GM12872 (cell line): ENCODE results near the gene GNAT1.

Experiments used
- TF ChIP-seq, protein P1 (sequence below): IDR thresholded peaks from 3 replicates; pipeline ENCODE4 v1.5.1; 2011; ENCODE audit warnings: low read depth, mild to moderate bottlenecking, low read length, moderate library complexity; ENCODE audit not compliant: insufficient read depth

GNAT1 gene

DNA sequence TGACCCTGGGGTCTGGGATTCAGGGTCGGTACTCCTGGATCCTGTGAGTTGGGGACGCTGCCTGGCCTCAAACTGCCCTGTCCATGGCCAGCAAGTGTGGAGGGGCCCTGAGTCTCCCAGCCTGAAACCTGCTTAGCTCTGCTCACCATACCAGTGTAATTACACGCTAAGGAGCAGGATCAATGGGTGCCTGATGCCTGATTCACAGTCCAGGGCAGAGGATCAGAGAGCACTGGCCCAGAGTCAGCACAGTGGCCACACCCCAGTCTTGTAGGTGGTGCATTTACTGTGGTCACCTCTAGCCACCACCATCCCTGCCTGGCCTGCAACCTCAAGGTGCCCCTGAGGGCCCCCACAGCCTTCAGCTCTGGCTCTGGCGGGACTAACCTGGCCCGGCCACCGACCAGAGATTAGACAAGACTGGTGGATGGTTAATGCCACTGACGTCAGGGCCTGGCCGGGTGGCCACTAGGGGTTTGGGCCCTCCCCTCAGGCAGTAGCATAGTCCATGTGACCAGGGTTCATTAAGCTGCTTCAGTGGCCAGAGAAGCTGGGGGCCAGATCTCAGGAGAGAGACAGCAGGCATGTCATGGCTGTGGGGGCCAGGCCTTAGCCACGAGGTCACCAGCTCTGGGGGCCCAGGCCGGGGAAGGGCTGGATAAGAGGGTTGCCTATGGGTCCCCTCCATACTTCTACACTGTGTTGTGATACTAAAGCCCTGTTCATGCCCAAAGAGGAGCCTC is 10.3 kb downstream of the GNAT1 start:
- TF ChIP-seq, protein P1, sequence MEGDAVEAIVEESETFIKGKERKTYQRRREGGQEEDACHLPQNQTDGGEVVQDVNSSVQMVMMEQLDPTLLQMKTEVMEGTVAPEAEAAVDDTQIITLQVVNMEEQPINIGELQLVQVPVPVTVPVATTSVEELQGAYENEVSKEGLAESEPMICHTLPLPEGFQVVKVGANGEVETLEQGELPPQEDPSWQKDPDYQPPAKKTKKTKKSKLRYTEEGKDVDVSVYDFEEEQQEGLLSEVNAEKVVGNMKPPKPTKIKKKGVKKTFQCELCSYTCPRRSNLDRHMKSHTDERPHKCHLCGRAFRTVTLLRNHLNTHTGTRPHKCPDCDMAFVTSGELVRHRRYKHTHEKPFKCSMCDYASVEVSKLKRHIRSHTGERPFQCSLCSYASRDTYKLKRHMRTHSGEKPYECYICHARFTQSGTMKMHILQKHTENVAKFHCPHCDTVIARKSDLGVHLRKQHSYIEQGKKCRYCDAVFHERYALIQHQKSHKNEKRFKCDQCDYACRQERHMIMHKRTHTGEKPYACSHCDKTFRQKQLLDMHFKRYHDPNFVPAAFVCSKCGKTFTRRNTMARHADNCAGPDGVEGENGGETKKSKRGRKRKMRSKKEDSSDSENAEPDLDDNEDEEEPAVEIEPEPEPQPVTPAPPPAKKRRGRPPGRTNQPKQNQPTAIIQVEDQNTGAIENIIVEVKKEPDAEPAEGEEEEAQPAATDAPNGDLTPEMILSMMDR = no peak

DNA sequence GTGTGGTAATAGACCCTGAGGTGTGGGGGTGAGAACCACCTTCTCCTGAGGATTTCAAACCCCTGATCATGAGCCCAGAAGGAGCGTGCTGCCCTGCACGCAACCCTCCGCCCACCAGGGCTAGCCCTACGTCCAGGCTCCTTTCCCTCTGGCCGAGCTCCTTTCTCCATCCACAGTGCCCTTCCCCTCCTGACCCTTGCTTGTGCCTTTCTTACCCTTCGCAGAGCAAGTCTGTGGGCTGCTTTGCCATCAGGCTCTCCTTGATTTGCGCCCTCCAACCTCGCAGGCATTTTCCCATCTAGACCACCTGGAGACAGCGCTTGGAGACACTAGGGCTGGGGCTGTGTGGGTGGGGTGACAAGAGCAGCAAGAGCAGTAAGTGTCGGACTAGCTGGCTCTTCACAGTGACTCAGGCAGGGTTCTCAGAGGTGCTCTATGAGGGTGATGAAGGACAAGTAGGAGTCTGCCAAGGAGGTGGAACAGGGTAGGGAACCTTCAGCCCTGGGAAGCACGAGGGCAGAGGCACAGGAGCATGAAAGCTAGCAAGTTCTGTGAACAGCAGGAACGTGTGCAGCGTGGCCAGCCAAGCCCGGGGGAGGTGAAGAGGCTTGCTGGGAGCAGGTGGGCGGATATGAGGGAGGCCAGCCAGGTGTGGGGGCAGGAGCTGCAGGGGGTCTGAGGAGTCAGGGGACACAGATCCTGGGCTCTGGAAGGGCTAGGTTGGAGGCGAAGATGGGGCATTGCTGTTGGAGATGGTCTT is 11.1 kb downstream of the GNAT1 start:
- TF ChIP-seq, protein P1 = no peak

DNA sequence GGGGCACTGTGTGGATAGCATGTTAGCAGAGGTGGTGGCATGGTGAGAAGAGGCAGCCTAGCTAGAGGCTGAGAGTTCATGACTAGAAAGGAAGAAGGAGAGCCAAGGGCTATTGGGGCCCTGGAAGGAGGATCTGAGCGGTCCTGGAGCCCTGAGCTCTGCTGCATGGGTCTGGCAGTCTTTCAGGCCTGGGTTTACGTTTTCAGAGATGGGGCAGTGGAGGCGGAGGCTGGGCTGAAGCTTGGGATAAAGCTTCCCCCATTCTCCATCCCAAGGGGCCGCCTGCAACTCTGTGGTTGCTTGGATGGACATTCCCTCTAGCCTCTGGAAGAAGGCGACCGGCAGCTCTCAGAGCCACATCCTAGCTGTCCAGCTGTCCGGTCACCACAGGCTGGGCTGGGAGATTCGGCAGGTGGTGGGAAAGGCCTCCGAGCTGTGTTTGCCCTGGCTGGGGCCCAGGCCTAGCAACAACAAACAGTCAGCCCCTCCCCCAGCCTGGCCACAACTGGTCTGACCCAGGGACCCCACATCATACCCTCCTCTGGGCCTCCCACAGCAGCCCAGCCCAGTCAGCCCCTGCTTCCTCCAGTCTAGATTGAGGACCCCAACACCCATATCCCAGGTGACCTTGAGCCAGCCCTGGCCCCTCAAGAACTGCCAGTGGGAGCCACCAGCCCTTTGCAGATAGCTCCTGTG is 11.9 kb downstream of the GNAT1 start:
- TF ChIP-seq, protein P1 = no peak

DNA sequence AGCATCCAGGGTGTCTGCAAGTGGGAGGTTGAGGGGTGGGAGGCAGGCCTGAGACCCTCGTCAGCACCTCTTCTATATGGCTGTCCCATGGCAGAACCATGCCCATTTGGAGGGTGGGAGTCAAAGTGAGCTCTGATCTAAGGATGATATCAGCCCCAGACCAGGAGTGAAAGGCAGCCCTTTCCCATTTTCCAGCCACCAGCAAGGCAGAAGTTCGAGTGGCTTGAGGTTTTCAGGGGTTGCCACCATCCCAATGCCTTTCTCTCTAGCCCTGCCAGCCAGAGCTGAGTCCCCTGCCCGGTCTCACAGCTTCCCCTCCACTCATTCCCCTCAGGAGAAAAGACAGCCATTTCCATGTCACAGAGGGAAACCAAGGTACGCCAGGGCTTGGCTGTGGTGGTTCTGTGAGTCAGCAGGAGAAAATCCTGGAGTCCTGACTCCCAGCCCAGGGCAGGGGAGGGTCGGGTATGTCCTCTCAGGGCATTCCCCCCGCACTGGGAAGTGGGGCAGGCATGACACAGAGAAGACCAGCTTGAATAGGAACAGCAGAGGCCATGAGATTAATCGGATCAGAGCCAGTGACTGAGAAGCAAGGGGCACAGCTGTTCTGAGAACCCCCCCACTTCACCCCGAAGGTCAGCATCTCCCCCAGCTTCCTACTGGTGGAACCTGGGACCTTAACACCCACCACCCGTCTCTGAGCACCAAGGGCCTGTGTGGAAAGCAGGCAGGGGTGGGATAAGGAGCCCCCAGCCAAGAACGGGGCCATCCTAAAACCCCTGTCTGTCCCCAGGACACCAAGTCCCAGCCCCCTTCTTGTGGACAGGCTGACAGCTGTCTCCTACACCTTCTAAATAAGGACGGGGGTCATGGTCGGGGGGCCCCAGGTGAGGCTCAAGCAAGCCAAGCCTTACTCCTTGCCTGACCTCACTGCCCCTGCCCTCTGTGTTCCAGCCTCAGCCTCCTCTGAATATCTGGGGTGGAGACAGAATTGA is 12.7 kb downstream of the GNAT1 start:
- TF ChIP-seq, protein P1 = no peak

DNA sequence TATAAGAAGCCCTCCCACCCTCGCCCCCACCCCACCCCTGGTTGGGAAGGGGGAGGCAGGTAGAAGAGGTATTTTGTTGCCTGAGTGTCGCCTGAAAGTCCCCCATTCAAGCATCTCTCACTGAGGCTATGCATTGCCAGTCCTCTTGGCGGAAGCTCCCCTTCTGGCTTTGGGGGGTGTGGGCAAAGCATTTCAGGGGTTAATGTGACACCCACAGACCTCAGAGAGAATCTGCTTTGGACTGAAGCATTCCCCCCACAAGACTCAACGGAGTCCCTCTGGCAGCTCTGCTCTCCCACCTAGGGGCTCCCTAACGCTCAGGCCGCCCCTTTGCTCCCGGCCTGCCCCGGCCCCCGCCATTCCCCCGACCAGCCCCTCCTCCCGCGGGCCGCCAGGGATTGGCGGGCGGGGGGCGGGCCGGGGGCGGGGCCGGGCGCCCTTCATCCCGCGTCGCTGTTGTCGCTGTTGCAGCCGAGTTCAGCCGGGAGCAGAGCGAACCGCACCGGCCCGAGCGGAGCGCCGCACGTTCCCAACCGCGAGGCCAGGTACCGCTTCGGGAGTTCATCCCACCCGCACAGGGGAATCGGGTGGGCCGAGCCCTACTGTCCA is 13.5 kb downstream of the GNAT1 start, which contains the start of gene SLC38A3:
SLC38A3 (plus strand) TSS at position 468 of the 609 bp plus-strand sequence. CDS start 8,929 bp downstream, outside the sequence.
- TF ChIP-seq, protein P1 = no peak

DNA sequence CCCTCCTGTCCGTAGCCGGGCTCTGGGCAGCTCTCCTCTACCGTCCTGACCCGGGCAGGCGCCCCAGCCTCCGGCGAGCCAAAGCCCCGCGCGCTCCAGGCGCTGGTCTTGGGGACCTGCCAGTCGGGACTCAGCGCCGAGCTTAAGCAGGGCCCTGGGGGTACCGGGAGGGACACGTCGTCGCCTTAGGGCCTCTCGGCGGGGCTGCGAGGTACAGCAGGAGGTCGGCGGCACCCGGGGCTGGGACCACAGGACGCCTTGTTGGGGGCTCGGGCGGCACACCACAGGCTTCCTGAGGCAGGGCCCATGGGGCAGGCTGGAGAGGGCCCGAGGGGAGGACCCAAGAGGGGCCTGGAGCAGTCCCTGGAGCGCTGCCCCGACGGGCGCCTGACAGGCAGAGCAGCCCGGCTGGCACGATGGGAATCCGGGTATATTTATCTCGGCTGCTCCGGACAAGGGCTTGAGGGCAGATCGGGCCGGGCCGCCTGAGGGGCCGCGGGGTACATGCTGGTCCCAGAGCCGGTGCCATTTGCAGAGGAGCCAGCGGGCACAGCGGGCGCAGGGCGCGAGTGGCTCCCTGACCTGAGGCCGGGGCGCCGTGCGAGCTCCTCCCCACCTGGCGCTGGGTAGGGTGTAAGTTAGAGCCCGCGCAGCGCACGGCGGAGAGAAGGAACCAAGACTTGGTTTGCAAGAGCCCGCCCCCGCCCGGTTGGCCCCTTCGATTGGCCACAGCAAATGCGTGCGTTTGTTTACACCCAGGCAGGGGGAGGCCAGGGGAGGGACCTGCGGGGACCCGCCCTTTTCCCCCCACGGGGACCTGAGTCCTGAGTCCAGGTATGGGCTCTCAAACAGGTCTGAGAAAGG is 14.2 kb downstream of the GNAT1 start:
- TF ChIP-seq, protein P1 = no peak
